Measurements from ENCODE around the gene SPAST. TPM values are rescaled to one million over a fixed set of nuclear protein-coding genes. Genes with fewer than 3 reads are reported as not detected.

Gene SPAST
- total and polyA plus RNA-seq, 2 of the 13 experiments (the other 11 are each of a cell fraction or from before 2014, with no cell fraction given): 11.5 to 40.4 TPM

- TF ChIP-seq, protein P1, sequence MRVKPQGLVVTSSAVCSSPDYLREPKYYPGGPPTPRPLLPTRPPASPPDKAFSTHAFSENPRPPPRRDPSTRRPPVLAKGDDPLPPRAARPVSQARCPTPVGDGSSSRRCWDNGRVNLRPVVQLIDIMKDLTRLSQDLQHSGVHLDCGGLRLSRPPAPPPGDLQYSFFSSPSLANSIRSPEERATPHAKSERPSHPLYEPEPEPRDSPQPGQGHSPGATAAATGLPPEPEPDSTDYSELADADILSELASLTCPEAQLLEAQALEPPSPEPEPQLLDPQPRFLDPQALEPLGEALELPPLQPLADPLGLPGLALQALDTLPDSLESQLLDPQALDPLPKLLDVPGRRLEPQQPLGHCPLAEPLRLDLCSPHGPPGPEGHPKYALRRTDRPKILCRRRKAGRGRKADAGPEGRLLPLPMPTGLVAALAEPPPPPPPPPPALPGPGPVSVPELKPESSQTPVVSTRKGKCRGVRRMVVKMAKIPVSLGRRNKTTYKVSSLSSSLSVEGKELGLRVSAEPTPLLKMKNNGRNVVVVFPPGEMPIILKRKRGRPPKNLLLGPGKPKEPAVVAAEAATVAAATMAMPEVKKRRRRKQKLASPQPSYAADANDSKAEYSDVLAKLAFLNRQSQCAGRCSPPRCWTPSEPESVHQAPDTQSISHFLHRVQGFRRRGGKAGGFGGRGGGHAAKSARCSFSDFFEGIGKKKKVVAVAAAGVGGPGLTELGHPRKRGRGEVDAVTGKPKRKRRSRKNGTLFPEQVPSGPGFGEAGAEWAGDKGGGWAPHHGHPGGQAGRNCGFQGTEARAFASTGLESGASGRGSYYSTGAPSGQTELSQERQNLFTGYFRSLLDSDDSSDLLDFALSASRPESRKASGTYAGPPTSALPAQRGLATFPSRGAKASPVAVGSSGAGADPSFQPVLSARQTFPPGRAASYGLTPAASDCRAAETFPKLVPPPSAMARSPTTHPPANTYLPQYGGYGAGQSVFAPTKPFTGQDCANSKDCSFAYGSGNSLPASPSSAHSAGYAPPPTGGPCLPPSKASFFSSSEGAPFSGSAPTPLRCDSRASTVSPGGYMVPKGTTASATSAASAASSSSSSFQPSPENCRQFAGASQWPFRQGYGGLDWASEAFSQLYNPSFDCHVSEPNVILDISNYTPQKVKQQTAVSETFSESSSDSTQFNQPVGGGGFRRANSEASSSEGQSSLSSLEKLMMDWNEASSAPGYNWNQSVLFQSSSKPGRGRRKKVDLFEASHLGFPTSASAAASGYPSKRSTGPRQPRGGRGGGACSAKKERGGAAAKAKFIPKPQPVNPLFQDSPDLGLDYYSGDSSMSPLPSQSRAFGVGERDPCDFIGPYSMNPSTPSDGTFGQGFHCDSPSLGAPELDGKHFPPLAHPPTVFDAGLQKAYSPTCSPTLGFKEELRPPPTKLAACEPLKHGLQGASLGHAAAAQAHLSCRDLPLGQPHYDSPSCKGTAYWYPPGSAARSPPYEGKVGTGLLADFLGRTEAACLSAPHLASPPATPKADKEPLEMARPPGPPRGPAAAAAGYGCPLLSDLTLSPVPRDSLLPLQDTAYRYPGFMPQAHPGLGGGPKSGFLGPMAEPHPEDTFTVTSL (CRISPR knock-in tag; IDR thresholded peaks at IDR 0.05; ENCODE audit: borderline replicate concordance): no peak
- TF ChIP-seq FOXA3 (CRISPR knock-in tag; IDR thresholded peaks at IDR 0.05) (peak; percentile 36), KDM4B (CRISPR knock-in tag; IDR thresholded peaks at IDR 0.05) (no peak), ZNF263 (CRISPR knock-in tag; IDR thresholded peaks at IDR 0.05) (peak; percentile 91), ARHGAP35 (CRISPR knock-in tag; IDR thresholded peaks at IDR 0.05; ENCODE audit: borderline replicate concordance) (no peak), TEAD3 (CRISPR knock-in tag; optimal IDR thresholded peaks at IDR 0.05; ENCODE audit: borderline replicate concordance) (no peak), ZBTB7A (CRISPR knock-in tag; IDR thresholded peaks at IDR 0.05) (no peak), ZNF264 (CRISPR knock-in tag; IDR thresholded peaks at IDR 0.05) (no peak), ZNF460 (CRISPR knock-in tag; IDR thresholded peaks at IDR 0.05; ENCODE audit: borderline replicate concordance) (peak; percentile 63; the same call in 1 of the 2 replicates), MBNL3 (CRISPR knock-in tag; conservative IDR thresholded peaks at IDR 0.05) (no peak), PITX1 (CRISPR knock-in tag; IDR thresholded peaks at IDR 0.05) (peak; percentile 47; the same call in 1 of the 2 replicates), TRIM24 (CRISPR knock-in tag; IDR thresholded peaks at IDR 0.05) (no peak), ZNF790 (CRISPR knock-in tag; IDR thresholded peaks at IDR 0.05; ENCODE audit: borderline replicate concordance) (no peak), EHMT2 (IDR thresholded peaks at IDR 0.05; ENCODE audit: borderline replicate concordance, low read depth, low read length) (no peak), SALL1 (CRISPR knock-in tag; IDR thresholded peaks at IDR 0.05) (no peak), ZNF501 (CRISPR knock-in tag; IDR thresholded peaks at IDR 0.05) (0 out of 2 replicates have a peak, but pooled peaks have one; percentile 32), MEF2D (CRISPR knock-in tag; IDR thresholded peaks at IDR 0.05) (no peak), BCL6 (CRISPR knock-in tag; IDR thresholded peaks at IDR 0.05) (peak; percentile 51; the same call in 1 of the 2 replicates), TBX2 (CRISPR knock-in tag; IDR thresholded peaks at IDR 0.05; ENCODE audit: borderline replicate concordance) (no peak)
- TF ChIP-seq, protein P2, sequence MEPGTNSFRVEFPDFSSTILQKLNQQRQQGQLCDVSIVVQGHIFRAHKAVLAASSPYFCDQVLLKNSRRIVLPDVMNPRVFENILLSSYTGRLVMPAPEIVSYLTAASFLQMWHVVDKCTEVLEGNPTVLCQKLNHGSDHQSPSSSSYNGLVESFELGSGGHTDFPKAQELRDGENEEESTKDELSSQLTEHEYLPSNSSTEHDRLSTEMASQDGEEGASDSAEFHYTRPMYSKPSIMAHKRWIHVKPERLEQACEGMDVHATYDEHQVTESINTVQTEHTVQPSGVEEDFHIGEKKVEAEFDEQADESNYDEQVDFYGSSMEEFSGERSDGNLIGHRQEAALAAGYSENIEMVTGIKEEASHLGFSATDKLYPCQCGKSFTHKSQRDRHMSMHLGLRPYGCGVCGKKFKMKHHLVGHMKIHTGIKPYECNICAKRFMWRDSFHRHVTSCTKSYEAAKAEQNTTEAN (CRISPR knock-in tag; conservative IDR thresholded peaks at IDR 0.05): no peak
- TF ChIP-seq, protein P3, sequence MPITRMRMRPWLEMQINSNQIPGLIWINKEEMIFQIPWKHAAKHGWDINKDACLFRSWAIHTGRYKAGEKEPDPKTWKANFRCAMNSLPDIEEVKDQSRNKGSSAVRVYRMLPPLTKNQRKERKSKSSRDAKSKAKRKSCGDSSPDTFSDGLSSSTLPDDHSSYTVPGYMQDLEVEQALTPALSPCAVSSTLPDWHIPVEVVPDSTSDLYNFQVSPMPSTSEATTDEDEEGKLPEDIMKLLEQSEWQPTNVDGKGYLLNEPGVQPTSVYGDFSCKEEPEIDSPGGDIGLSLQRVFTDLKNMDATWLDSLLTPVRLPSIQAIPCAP (CRISPR knock-in tag; IDR thresholded peaks at IDR 0.05; ENCODE audit: low read depth): no peak
- TF ChIP-seq, protein P4, sequence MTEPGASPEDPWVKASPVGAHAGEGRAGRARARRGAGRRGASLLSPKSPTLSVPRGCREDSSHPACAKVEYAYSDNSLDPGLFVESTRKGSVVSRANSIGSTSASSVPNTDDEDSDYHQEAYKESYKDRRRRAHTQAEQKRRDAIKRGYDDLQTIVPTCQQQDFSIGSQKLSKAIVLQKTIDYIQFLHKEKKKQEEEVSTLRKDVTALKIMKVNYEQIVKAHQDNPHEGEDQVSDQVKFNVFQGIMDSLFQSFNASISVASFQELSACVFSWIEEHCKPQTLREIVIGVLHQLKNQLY (CRISPR knock-in tag; IDR thresholded peaks at IDR 0.05): no peak
Observed at GRCh38 chr2:32051836-32052439, 11.4 kb upstream of the SPAST start (continued).

Measured in HepG2 (cell line).